Measurements from ENCODE around the gene SH3PXD2A.

The SH3PXD2A gene

GRCh38 chr10:103602028-103602851 is 253.1 kb downstream of the SH3PXD2A start:
- in situ Hi-C loops (cut with MboI; ENCODE audit: low sequenced_read_pairs): no loop called here

GRCh38 chr10:103600956-103601569 is 254.3 kb downstream of the SH3PXD2A start:
- in situ Hi-C loops (cut with MboI; ENCODE audit: low sequenced_read_pairs): no loop called here

- in situ Hi-C loops (cut with MboI; ENCODE audit: low sequenced_read_pairs): no loop called here
Observed at GRCh38 chr10:103600325-103600724, 255.1 kb downstream of the SH3PXD2A start.

- in situ Hi-C loops (cut with MboI; ENCODE audit: low sequenced_read_pairs): no loop called here
Observed at GRCh38 chr10:103599907-103600306, 255.5 kb downstream of the SH3PXD2A start.

GRCh38 chr10:103599211-103599610 is 256.2 kb downstream of the SH3PXD2A start:
- in situ Hi-C loops (cut with MboI; ENCODE audit: low sequenced_read_pairs): no loop called here

GRCh38 chr10:103598654-103599115 is 256.7 kb downstream of the SH3PXD2A start:
- in situ Hi-C loops (cut with MboI; ENCODE audit: low sequenced_read_pairs): no loop called here

GRCh38 chr10:103597003-103597402 is 258.4 kb downstream of the SH3PXD2A start:
- in situ Hi-C loops (cut with MboI; ENCODE audit: low sequenced_read_pairs): no loop called here

- in situ Hi-C loops (cut with MboI; ENCODE audit: low sequenced_read_pairs): no loop called here
Observed at GRCh38 chr10:103595933-103596726, 259.2 kb downstream of the SH3PXD2A start.

GRCh38 chr10:103593022-103593570 is 262.3 kb downstream of the SH3PXD2A start:
- in situ Hi-C loops (cut with MboI; ENCODE audit: low sequenced_read_pairs): no loop called here

GRCh38 chr10:103592186-103593021 is 263.0 kb downstream of the SH3PXD2A start:
- in situ Hi-C loops (cut with MboI; ENCODE audit: low sequenced_read_pairs): no loop called here

- in situ Hi-C loops (cut with MboI; ENCODE audit: low sequenced_read_pairs): no loop called here
Observed at GRCh38 chr10:103590744-103591291, 264.6 kb downstream of the SH3PXD2A start.

GRCh38 chr10:103590060-103590459 is 265.3 kb downstream of the SH3PXD2A start:
- in situ Hi-C loops (cut with MboI; ENCODE audit: low sequenced_read_pairs): no loop called here

- in situ Hi-C loops (cut with MboI; ENCODE audit: low sequenced_read_pairs): no loop called here
Observed at GRCh38 chr10:103589074-103589630, 266.2 kb downstream of the SH3PXD2A start.

- in situ Hi-C loops (cut with MboI; ENCODE audit: low sequenced_read_pairs): no loop called here
Observed at GRCh38 chr10:103587073-103587472, 268.3 kb downstream of the SH3PXD2A start.

- in situ Hi-C loops (cut with MboI; ENCODE audit: low sequenced_read_pairs): no loop called here
Observed at GRCh38 chr10:103585011-103585405, 270.4 kb downstream of the SH3PXD2A start.

- in situ Hi-C loops (cut with MboI; ENCODE audit: low sequenced_read_pairs): no loop called here
Observed at GRCh38 chr10:103584216-103585010, 271.0 kb downstream of the SH3PXD2A start.

GRCh38 chr10:103583871-103584215 is 271.5 kb downstream of the SH3PXD2A start:
- in situ Hi-C loops (cut with MboI; ENCODE audit: low sequenced_read_pairs): no loop called here

- in situ Hi-C loops (cut with MboI; ENCODE audit: low sequenced_read_pairs): no loop called here
Observed at GRCh38 chr10:103582331-103583123, 272.8 kb downstream of the SH3PXD2A start.
